NOMO-1 treated with dmso at 0.1 percent for 144 hours (cell line): ENCODE data around the gene MYBPC3.
"Not testable (repeated sequence)": the region's sequence is repeated elsewhere in the genome, so short reads cannot be mapped to it uniquely, and the experiment has no call there.

Experiments used
- DNase-seq: peaks from one replicate; lab custom pipeline; 2025; ENCODE audit not compliant: unreplicated experiment; lab: John Stamatoyannopoulos, UW

Gene MYBPC3

GRCh38 chr11:47326198-47326597 lies 26.3 kb downstream of the MYBPC3 start:
- no peak for DNase-seq

GRCh38 chr11:47325271-47326041 lies 27.0 kb downstream of the MYBPC3 start:
- no peak for DNase-seq

- DNase-seq = no peak
Measured at GRCh38 chr11:47324520-47324919, 28.0 kb downstream of the MYBPC3 start.

DNA sequence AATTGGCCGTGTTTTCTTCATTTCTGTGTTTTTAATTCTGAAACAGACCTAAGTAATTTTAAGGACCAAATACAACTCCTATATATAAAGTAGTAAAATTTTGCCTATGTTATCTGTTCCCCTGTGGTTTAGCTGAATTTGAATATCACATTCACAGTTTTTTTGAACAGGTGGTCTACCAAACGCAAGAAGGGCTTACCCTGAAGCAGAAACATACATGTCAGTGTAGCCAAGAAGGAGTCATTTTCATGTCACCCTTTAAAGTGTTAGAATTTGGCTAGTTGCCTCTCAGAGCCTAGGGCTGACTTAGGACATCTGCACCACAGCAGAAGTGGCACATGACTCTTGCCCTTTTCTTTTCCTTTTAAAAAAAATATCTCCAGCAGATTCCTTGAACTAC lies 34.3 kb downstream of the MYBPC3 start:
- no peak for DNase-seq

GRCh38 chr11:47317064-47317828 lies 35.3 kb downstream of the MYBPC3 start:
- DNase-seq = no peak

DNA sequence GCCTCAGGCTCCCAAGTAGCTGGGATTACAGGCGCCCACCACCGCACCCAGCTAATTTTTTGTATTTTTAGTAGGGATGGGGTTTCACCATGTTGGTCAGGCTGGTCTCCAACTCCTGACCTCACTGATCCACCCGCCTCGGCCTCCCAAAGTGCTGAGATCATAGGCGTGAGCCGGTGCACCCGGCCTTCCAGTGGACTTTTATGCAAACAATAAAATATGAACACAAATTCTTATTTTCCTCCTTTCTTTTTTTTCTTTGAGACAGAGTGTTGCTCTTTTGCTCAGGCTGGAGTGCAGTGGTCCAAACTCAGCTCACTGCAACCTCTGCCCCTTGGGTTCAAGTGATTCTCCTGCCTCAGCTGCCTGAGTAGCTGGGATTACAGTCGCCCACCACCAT lies 36.0 kb downstream of the MYBPC3 start:
- DNase-seq = not testable (repeated sequence)

DNA sequence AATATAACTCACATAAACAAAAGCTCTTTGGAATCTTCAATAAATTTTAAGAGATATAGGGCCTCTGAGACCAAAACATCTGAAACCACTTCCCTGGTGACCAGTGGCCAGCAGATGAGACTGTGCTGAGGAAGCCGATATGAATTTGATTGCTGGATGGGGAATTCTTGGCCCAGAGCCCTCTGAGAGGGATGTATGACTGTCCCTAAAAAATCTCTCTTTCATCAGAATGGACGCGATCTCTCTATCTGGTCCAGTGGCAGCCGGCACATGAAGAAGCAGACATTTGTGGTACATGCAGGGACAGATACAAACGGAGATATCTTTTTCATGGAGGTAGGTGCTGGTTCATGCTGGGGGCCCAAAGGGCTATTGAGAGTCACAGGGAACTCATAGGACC lies 37.5 kb downstream of the MYBPC3 start:
- DNase-seq = no peak

- no peak for DNase-seq
Measured at GRCh38 chr11:47308050-47308823, 44.3 kb downstream of the MYBPC3 start.

- no peak for DNase-seq
Measured at GRCh38 chr11:47306484-47306844, 46.0 kb downstream of the MYBPC3 start.

DNA sequence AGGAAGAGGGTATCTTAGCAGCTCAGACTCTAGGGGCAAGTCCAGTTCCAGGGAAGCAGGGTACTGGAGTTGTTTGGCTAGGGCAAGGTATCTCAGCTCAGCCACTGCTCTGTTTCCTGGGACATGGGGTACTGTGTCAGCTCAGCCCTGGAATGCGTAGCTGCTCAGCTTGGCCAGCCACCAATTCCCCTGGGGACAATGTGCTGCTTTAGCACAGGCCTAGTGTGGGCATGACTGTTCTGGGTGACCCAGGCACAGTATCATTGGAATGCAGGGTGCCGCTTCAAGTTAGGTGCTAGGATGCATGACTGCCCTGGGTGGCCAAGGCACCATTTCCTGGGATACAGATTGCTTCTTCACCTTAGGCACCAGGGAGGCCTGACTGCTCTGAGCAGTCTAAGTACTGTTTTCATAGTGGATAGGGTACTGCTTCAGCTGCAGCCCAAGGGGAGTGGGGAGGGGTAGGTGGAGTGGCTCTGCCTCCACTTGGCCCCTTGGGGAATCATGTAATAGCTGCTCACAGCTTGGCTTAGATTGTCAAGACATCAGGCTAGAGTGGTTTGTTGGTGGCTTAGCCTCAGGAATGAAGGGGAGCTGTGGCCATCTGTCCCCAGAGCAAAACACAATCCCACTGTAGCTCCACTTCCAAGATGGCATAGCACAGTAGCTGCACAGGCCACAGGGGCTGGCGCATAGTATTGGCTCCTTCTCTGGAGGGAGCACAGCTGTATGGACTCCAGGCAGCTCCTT lies 46.6 kb downstream of the MYBPC3 start:
- no peak for DNase-seq

GRCh38 chr11:47302853-47303252 lies 49.6 kb downstream of the MYBPC3 start:
- no peak for DNase-seq

- DNase-seq = no peak
Measured at GRCh38 chr11:47299078-47299477, 53.4 kb downstream of the MYBPC3 start.

DNA sequence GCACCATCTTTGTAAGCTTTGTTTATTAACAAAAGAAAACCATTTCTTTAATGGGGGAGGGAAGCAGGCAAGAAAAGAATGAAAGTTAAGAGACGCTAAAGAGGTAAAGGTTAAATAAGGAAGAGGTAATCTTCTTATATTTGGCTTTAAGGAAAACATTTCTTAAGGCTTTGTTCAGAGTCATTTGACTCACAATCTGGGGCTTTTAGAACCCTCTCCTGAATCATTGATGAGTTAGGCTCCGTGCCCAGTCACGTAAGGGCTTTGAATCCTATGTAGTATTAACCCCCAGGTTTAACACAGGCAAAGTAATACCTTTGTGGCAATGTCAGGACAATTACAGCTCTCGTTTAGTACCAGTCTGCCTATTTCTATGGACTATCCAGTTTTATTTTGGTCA lies 56.5 kb downstream of the MYBPC3 start:
- DNase-seq = no peak

DNA sequence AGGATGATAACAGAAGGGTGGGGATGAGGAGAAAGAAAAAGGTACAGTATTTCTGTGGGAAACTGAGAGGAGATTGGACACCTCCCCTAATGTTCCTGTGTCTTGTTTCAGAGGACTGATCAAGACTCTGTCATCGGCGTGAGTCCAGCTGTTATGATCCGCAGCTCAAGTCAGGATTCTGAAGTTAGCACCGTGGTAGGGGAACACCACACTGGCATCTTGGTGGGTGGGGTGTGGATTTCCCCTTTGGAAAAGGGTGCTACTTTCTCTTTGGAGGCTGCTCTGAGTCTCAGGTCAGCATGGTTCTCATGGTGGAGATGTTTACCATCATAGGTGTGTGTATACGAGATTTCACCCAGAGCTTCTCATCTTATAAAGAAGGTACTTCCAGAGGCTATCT lies 57.1 kb downstream of the MYBPC3 start:
- no peak for DNase-seq

DNA sequence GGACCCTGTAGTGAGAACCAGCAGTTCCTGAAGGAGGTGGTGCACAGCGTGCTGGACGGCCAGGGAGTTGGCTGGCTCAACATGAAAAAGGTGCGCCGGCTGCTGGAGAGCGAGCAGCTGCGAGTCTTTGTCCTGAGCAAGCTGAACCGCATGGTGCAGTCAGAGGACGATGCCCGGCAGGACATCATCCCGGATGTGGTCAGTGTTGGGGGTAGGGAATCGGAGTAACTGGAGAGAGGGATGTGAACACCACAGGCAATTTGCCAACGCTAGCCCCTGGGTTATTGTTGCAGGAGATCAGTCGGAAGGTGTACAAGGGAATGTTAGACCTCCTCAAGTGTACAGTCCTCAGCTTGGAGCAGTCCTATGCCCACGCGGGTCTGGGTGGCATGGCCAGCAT lies 62.6 kb downstream of the MYBPC3 start:
- DNase-seq = no peak

GRCh38 chr11:47288066-47288465 lies 64.4 kb downstream of the MYBPC3 start:
- DNase-seq = no peak

DNA sequence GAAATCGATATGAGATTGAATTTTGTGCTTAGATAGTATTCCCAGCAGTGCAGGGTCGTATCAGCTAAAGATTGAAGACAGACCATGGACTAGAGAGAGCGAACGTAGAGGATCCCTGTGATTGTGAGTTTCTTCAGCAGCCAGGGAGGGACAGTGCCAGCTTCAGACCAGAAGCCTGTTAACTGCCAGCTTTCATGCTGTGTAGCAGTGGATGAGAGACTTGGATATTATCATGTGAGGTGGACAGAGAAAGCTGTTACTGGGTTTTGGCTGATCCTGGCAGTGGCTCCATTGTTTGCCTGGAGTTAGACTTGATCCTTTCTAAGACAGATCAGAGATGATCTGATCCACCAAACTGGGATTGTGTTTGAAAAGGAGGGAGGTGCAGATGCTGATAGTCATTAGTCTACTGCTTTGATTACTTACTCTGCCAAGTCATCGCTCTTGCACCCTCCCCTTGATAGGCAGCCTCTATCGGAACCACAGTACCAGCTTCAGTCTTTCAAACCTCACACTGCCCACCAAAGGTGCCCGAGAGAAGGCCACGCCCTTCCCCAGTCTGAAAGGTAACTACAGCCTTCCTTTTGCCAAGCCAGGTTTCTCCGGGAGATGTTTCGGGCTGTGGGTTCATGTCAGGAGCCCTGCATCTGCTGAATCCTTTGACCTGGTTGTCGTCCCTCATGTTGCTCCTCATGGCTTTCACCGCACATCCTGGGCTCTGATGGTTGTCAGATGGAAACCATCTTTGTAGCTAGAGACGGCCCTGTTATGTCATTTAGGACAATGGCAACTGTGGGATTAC lies 66.3 kb downstream of the MYBPC3 start:
- no peak for DNase-seq

GRCh38 chr11:47284151-47284550 lies 68.4 kb downstream of the MYBPC3 start:
- DNase-seq = no peak

GRCh38 chr11:47282462-47282861 lies 70.0 kb downstream of the MYBPC3 start:
- DNase-seq = no peak
